ENCODE data around the gene SART3. TPM values are rescaled to one million over a fixed set of nuclear protein-coding genes. Genes with fewer than 3 reads are reported as not detected.
"Not testable (repeated sequence)": the region's sequence is repeated elsewhere in the genome, so short reads cannot be mapped to it uniquely, and the experiment has no call there.

SART3 gene
- total RNA-seq, 1 donor from 2014 or later, result 82.5 TPM

DNA sequence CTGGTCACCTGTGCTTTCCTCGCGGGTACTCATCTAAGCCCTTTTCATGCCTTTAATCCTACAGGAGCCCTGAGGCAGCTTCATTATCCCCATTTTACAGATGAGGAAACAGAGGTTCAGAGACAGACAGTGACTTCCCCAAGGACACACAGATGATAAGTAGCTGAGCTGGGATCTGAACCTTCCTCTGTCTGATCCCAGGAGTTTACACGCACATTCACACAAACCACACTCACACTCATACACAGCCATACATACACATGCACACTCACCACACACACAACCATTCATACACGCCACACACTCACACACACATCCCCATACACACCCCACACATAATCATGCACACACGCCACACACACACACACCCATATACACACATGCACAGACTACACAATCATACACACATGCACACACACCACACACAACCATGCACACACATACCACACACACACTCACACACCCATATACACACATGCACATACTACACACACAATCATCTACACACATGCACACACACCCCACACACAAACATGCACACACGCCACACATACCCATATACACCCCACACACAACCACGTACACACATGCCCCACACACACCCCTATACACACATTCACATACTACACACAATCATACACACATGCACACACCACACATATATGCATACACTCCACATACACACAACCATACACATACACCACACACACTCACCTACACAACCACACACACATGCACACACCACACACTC is 34.2 kb upstream of the SART3 start:
- no peaks in the 10 kb centered on the region for H3K36me3 Mint-ChIP-seq
- TF ChIP-seq, protein P1, sequence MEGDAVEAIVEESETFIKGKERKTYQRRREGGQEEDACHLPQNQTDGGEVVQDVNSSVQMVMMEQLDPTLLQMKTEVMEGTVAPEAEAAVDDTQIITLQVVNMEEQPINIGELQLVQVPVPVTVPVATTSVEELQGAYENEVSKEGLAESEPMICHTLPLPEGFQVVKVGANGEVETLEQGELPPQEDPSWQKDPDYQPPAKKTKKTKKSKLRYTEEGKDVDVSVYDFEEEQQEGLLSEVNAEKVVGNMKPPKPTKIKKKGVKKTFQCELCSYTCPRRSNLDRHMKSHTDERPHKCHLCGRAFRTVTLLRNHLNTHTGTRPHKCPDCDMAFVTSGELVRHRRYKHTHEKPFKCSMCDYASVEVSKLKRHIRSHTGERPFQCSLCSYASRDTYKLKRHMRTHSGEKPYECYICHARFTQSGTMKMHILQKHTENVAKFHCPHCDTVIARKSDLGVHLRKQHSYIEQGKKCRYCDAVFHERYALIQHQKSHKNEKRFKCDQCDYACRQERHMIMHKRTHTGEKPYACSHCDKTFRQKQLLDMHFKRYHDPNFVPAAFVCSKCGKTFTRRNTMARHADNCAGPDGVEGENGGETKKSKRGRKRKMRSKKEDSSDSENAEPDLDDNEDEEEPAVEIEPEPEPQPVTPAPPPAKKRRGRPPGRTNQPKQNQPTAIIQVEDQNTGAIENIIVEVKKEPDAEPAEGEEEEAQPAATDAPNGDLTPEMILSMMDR (IDR thresholded peaks at IDR 0.05; ENCODE audit: unreplicated experiment), result no peak
- no peak overlapping the region for H3K4me3 Mint-ChIP-seq
- H3K9me3 Mint-ChIP-seq, result no peaks in the 10 kb centered on the region
- DNase-seq (ENCODE audit: low spot score in 2 of 2, unreplicated experiment in 2 of 2), result no peak
- no peak overlapping the region for H3K27ac Mint-ChIP-seq
- H3K27me3 Mint-ChIP-seq (ENCODE audit: low read depth), result no peaks in the 10 kb centered on the region
- peaks cover 6% of the 10 kb centered on the region for H3K4me1 Mint-ChIP-seq

DNA sequence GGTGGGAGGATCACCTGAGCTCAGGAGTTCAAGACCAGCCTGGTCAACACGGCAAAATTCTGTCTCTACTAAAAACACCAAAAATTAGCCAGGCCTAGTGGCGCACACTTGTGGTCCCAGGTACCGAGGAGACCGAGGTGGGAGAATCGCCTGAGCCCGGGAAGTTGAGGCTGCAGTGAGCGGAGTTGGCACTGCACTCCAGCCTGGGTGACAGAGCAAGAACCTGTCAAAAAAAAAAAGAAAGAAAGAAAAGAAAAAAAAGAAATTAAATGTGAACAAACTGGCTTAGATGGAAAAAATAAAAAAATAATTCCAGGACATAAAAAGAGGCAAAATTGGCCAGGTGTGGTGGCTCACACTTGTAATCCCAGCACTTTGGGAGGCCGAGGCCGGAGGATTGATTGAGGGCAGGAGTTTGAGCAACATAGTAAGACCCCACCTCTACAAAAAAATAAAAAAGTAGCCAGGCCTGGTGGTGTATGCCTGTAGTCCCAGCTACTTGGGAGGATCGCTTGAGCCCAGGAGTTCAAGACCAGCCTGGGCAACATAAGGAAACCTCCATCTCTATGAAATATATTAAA is 33.4 kb upstream of the SART3 start:
- DNase-seq (ENCODE audit: low spot score in 2 of 2, unreplicated experiment in 2 of 2), result no peak
- Mint-ChIP-seq H3K27ac (no peak overlapping the region), H3K4me1 (peaks cover 12% of the 10 kb centered on the region), H3K4me3 (no peak overlapping the region), H3K27me3 (ENCODE audit: low read depth) (no peaks in the 10 kb centered on the region), H3K36me3 (no peaks in the 10 kb centered on the region), H3K9me3 (no peaks in the 10 kb centered on the region)
- TF ChIP-seq, protein P1 (IDR thresholded peaks at IDR 0.05; ENCODE audit: unreplicated experiment), result no peak

DNA sequence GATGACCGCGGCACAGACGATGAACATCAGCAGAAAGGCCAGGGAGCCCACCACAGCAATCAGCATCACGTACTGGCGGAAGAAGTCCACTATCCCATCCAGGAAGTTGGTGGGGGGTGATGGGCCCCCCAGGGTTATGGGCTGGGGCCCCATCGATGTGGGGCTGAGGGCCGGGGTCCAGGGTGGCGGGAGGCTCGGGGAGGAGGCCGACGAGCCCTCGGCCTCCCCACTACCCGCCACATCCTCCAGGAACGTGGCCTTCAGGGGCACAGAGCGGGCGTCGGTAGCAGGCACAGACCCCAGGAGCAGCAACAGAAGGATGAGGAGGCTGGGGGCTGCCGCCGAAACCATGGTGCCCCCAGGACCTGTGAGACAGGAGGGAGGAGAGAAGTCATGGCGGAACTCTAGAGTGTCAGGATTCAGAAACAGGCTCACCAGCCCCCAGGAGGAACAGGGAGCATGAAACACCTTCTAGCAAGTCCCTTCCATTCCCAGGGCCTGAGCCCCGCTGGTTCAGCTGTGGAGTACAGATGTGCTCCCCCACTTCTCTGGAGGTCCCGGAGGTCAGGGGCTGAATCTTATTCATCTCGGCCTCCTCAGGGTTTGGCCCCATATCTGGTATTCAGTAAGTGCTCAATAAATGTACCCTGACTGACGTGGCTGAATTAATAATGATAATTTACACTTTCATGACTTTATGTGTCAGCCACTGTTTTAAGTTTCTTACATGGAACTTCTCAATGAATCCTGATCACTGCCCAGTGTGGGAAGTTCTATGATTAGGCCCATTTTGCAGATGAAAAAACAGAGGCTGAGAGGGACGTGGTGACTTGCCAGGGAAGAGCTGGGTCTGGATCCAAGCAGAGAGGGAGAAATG is 31.3 kb upstream of the SART3 start:
- H3K27ac Mint-ChIP-seq, result no peak overlapping the region
- H3K9me3 Mint-ChIP-seq, result no peaks in the 10 kb centered on the region
- TF ChIP-seq, protein P1 (IDR thresholded peaks at IDR 0.05; ENCODE audit: unreplicated experiment), result no peak
- DNase-seq (ENCODE audit: low spot score in 2 of 2, unreplicated experiment in 2 of 2), result no peak
- H3K4me3 Mint-ChIP-seq, result no peak overlapping the region
- peaks cover 17% of the 10 kb centered on the region for H3K4me1 Mint-ChIP-seq
- no peaks in the 10 kb centered on the region for H3K36me3 Mint-ChIP-seq
- no peaks in the 10 kb centered on the region for H3K27me3 Mint-ChIP-seq (ENCODE audit: low read depth)

DNA sequence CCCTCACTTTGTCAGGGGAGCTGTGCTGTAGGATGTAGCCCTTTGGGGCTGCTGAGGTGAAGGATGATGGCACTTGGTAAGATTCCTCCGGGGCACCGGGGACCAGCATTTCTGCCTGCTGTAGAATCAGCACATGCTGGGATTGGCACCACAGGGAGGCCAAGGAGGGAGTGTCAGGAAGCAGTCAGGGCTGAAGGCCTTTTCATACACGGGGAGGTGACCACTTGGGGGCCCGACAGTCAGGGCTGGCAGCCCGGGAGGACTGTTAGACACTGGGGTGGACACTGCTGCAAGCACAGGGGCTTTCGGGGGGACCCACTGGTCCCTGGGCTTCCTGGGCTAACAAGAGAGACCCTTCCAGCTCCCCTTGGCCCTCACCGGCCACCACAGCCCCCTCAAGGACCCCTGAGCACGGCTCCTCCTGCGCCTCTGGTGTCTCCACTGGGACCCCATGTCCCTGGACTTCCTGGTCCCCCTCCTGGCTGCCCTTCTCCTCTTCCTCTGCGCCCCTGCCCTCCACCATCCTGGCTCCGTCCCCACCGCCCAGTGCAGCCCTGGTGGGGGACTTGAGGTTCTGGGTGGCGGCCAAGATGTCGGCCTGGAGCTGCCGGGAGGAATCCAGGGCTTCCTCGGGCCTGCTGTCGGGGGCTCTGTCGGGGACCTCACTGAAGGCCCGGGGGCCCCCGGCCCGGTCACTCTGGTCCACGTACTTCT is 30.5 kb upstream of the SART3 start:
- no peaks in the 10 kb centered on the region for H3K27me3 Mint-ChIP-seq (ENCODE audit: low read depth)
- no peak for DNase-seq (ENCODE audit: low spot score in 2 of 2, unreplicated experiment in 2 of 2)
- no peaks in the 10 kb centered on the region for H3K9me3 Mint-ChIP-seq
- peak overlapping the region; percentile 28 for H3K27ac Mint-ChIP-seq
- H3K36me3 Mint-ChIP-seq, result no peaks in the 10 kb centered on the region
- TF ChIP-seq, protein P1 (IDR thresholded peaks at IDR 0.05; ENCODE audit: unreplicated experiment), result no peak
- H3K4me3 Mint-ChIP-seq, result no peak overlapping the region
- H3K4me1 Mint-ChIP-seq, result peaks cover 17% of the 10 kb centered on the region

DNA sequence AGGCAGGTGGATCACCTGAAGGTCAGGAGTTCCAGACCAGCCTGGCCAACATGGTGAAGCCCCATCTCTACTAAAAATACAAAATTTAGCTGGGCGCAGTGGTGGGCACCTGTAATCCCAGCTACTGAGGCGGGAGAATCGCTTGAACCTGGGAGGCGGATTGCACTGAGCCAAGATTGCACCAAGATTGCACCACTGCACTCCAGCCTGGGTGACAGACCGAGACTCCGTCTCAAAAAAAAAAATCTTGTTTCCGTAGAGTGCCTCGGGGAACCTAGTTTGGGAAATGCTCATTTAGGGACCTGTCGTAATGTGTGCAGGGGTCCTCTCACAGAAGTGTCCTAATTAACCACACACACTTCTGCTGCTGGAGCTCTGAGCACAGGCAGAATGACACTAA is 29.5 kb upstream of the SART3 start:
- peak overlapping the region; percentile 28 for H3K27ac Mint-ChIP-seq
- not testable (repeated sequence) for H3K9me3 Mint-ChIP-seq; H3K4me3 Mint-ChIP-seq; H3K36me3 Mint-ChIP-seq; DNase-seq (ENCODE audit: low spot score in 2 of 2, unreplicated experiment in 2 of 2); H3K27me3 Mint-ChIP-seq (ENCODE audit: low read depth)
- peaks cover 17% of the 10 kb centered on the region for H3K4me1 Mint-ChIP-seq
